Fibroblast of lung (primary cell): ENCODE results near the gene HMGCR.

Experiments used
- CTCF ChIP-seq, 2 donors: IDR thresholded peaks in 1 of 2; conservative IDR thresholded peaks in 1 of 2; 1 replicate in 1 of 2; 2 replicates in 1 of 2; pipeline ENCODE4 v1.5.1; 2011 to 2012; ENCODE audit warnings: low read length in 2 of 2, control low read depth in 1 of 2, inconsistent platforms in 1 of 2, low read depth in 1 of 2, mild to moderate bottlenecking in 1 of 2
- EZH2 ChIP-seq: IDR thresholded peaks from 2 replicates; pipeline ENCODE4 v1.5.1; 2012; ENCODE audit warnings: low read length, control low read depth, mild to moderate bottlenecking; ENCODE audit errors: missing control alignments

DNA sequence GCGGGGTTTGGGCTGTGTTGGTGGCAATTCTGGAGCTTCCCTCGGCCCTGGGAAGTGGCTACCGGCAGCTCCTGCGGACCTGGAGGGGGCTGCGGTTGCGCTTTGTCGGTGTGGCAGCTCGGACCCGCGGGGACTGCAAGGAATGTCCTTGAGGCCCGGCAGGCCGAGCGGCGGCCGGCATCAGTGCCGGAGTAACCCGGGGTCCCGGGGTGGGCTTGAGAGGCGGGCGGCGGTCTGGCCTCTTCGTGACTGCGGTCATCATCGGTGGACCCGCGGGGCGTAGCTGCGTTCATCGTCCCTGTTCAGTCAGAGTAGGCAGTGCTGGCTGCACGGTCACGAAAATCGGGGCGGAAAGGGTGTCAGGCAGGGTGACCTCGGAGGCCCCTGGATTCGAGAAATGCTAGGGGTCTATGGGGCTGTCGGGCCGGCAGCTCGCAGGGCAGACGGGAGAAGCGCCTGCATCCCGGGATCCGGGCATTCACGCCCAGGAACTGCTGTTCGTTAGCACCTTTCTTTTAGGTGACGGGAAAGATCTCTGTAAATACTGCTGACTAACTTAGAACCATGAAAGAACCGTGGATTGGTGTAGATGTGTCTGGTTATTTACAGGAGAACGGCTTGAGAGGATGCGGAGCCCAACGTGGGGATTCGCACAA lies 474 bp downstream of the HMGCR start:
- TF ChIP-seq CTCF (conservative IDR thresholded peaks at IDR 0.05 in 1 of 2, IDR thresholded peaks at IDR 0.05 in 1 of 2; ENCODE audit: low read depth in 1 of 2, low read length in 2 of 2), result no peak
- no peak for TF ChIP-seq EZH2
